Adrenal gland (tissue), 5 donors: ENCODE measurements around the gene TSPAN18.

ENCODE experiments used
- CTCF ChIP-seq, 6 experiments: fragments of 450-650 bp in 4 of 6; fragments of 200-600 bp in 2 of 6; sonication (generic) in 1 of 6; IDR thresholded peaks; 1 replicate in 5 of 6; 2 replicates in 1 of 6; pipeline versions ENCODE4 v1.5.1 to v1.8.0; 2016 to 2021; ENCODE audit warnings: antibody characterized with exemption in 6 of 6, mild to moderate bottlenecking in 2 of 6, moderate library complexity in 1 of 6
- POLR2A ChIP-seq, 2 donors: fragments of 450-650 bp; IDR thresholded peaks; one replicate each; pipeline ENCODE4 v1.6.1; 2017; ENCODE audit warnings: antibody characterized with exemption in 2 of 2, mild to moderate bottlenecking in 2 of 2, moderate library complexity in 1 of 2
- donor health status: DM: no; HTN: no; CAD: no.

GRCh38 chr11:44829838-44830237 lies 103.1 kb downstream of the TSPAN18 start:
- TF ChIP-seq CTCF (IDR thresholded peaks at IDR 0.05) (no peak), POLR2A (IDR thresholded peaks at IDR 0.05) (no peak)
